ENCODE results near the gene RSPO1.

- no peak for TF ChIP-seq EZH2 (optimal IDR thresholded peaks at IDR 0.05; ENCODE audit: low read depth, low read length)
- no peak for TF ChIP-seq CTCF (IDR thresholded peaks at IDR 0.05; ENCODE audit: low read length)
- TF ChIP-seq EZH2phosphoT487 (IDR thresholded peaks at IDR 0.05; ENCODE audit: low read length), result no peak
Measured at GRCh38 chr1:37671261-37671660, 36.6 kb upstream of the RSPO1 start.

Data from MM.1S (cell line).